Gastrocnemius medialis (tissue), 4 donors: ENCODE data around the gene TRUB1.

ENCODE experiments used
- POLR2A ChIP-seq, 2 donors: fragments of 450-650 bp; IDR thresholded peaks; one replicate each; pipeline ENCODE4 v1.6.1; 2017; ENCODE audit warnings: antibody characterized with exemption in 2 of 2, mild to moderate bottlenecking in 2 of 2, moderate library complexity in 2 of 2
- TF ChIP-seq, protein P1 (sequence below), 5 experiments: fragments of 450-650 bp in 3 of 5; fragments of 200-600 bp in 2 of 5; sonication (generic) in 2 of 5; IDR thresholded peaks in 4 of 5; conservative IDR thresholded peaks in 1 of 5; 1 replicate in 4 of 5; 2 replicates in 1 of 5; pipeline ENCODE4 v1.5.1; 2016 to 2019; ENCODE audit warnings: antibody characterized with exemption in 5 of 5, mild to moderate bottlenecking in 3 of 5, moderate library complexity in 3 of 5

DNA sequence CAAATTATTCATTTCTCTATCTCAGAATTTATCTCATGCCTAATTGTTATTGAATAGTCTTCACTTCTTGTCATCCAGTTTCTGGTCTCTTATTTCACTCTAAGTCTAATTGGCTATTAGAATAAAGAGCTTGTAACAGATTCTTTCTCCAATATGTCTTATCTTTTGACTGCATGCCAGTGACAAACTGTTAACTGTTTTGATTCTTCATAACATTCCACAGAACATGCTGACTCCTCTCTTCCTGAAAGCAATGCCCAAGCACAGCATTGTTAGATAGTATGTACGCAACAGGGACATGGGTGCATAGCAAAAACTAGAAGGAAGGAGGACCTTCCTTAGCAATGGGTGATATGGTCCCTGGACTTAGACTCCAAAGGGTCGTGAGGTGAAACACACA lies 65.4 kb downstream of the TRUB1 start:
- TF ChIP-seq, protein P1, sequence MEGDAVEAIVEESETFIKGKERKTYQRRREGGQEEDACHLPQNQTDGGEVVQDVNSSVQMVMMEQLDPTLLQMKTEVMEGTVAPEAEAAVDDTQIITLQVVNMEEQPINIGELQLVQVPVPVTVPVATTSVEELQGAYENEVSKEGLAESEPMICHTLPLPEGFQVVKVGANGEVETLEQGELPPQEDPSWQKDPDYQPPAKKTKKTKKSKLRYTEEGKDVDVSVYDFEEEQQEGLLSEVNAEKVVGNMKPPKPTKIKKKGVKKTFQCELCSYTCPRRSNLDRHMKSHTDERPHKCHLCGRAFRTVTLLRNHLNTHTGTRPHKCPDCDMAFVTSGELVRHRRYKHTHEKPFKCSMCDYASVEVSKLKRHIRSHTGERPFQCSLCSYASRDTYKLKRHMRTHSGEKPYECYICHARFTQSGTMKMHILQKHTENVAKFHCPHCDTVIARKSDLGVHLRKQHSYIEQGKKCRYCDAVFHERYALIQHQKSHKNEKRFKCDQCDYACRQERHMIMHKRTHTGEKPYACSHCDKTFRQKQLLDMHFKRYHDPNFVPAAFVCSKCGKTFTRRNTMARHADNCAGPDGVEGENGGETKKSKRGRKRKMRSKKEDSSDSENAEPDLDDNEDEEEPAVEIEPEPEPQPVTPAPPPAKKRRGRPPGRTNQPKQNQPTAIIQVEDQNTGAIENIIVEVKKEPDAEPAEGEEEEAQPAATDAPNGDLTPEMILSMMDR (IDR thresholded peaks at IDR 0.05 in 4 of 5, conservative IDR thresholded peaks at IDR 0.05 in 1 of 5): no peak
- TF ChIP-seq POLR2A (IDR thresholded peaks at IDR 0.05): no peak
